Heart left ventricle (tissue), 13 donors: ENCODE data around the gene PIGO.

Experiments
- CTCF ChIP-seq, 12 donors: fragments of 200-600 bp; sonication (generic) in 4 of 12; IDR thresholded peaks; one replicate each; pipeline versions ENCODE4 v1.5.0 to v1.8.0; 2018 to 2022; ENCODE audit warnings: antibody characterized with exemption in 12 of 12, mild to moderate bottlenecking in 5 of 12
- POLR2A ChIP-seq, 2 donors: fragments of 450-650 bp; IDR thresholded peaks; one replicate each; pipeline ENCODE4 v1.6.1; 2017; ENCODE audit warnings: antibody characterized with exemption in 2 of 2, mild to moderate bottlenecking in 2 of 2, moderate library complexity in 2 of 2
- donor health status: ischemic (EF 13 %, LVEDD 7.1; RV severe dilation, severe dysfunction).
- donor health status: DM: no; HTN: yes; CAD: no.
- donor health status: DM: no; HTN: no; CAD: no.
- donor health status: ischemic (EF 25% LVEDD 6.9; RV normal size, moderate dysfunction).
- donor health status: ischemic (EF 25% LVEDD 5.7; RV mildly dilated, moderate dysfunction).
- donor health status: ischemic (EF 35%, LVEDD 5.7; RV mildly dilated, moderate dysfunction).
- donor health status: nonischemic (EF 11% LVEDD 7.7; RV severe dilation, severe dysfunction).
- donor health status: DM: yes; HTN: yes; CAD: no.
- donor health status: PGD.
- donor health status: ischemic (EF 29% LVEDD 5.4; RV normal size, mild dysfunction).
- donor health status: nonischemic (EF 23%, LVEDD 6.1; RV moderate dilation, normal function).

- TF ChIP-seq CTCF (IDR thresholded peaks at IDR 0.05) (no peak), POLR2A (IDR thresholded peaks at IDR 0.05) (no peak)
Measured at GRCh38 chr9:35048511-35048910, 47.9 kb downstream of the PIGO start.
